DND-41 (cell line): ENCODE results near the gene CD3E.

ENCODE experiments used
- CTCF ChIP-seq: IDR thresholded peaks from 2 replicates; pipeline ENCODE4 v1.5.1; 2012; ENCODE audit warnings: borderline replicate concordance, low read length, moderate library complexity, mild to moderate bottlenecking; ENCODE audit not compliant: poor library complexity, severe bottlenecking; ENCODE audit errors: extremely low read depth
- EZH2 ChIP-seq: IDR thresholded peaks from 3 replicates; pipeline ENCODE4 v1.6.1; 2012; ENCODE audit warnings: borderline replicate concordance, low read depth, mild to moderate bottlenecking, moderate library complexity, low read length, inconsistent platforms; ENCODE audit not compliant: severe bottlenecking

- no peak for TF ChIP-seq CTCF
- no peak for TF ChIP-seq EZH2
Measured at GRCh38 chr11:118340449-118340848, 35.9 kb downstream of the CD3E start.
